H1 (cell line): ENCODE measurements around the gene PIK3R1.

Source experiments
- ATF3 ChIP-seq: IDR thresholded peaks from 2 replicates; pipeline ENCODE4 v1.6.1; 2011; ENCODE audit warnings: low read depth, mild to moderate bottlenecking, low read length; ENCODE audit not compliant: insufficient read depth
- BRCA1 ChIP-seq: IDR thresholded peaks from 2 replicates; pipeline ENCODE4 v1.6.1; 2012; ENCODE audit warnings: low read depth, low read length, improper control_type of control experiment
- CHD2 ChIP-seq: IDR thresholded peaks from 2 replicates; pipeline ENCODE4 v1.6.1; 2012; ENCODE audit warnings: low read length, improper control_type of control experiment
- CHD7 ChIP-seq: fragments of 300-600 bp; sonication (generic); IDR thresholded peaks from 2 replicates; pipeline ENCODE4 v1.7.1; 2012; ENCODE audit warnings: low read length, moderate library complexity, mild to moderate bottlenecking, inconsistent platforms; ENCODE audit not compliant: insufficient replicate concordance
- EZH2 ChIP-seq: fragments of 200-600 bp; sonication (generic); IDR thresholded peaks from 2 replicates; pipeline ENCODE4 v1.7.1; 2012; ENCODE audit warnings: low read depth, mild to moderate bottlenecking, moderate library complexity, low read length, inconsistent platforms; ENCODE audit not compliant: severe bottlenecking
- JUN ChIP-seq: IDR thresholded peaks from 2 replicates; pipeline ENCODE4 v1.6.1; 2011; ENCODE audit warnings: low read depth, mild to moderate bottlenecking, improper control_type of control experiment, low read length
- KDM4A ChIP-seq: IDR thresholded peaks from one replicate; pipeline ENCODE4 v1.7.1; 2012; ENCODE audit warnings: low read depth, mild to moderate bottlenecking, moderate library complexity, low read length, inconsistent platforms; ENCODE audit not compliant: severe bottlenecking
- POLR2A ChIP-seq, 2 experiments: IDR thresholded peaks; 1 replicate in 1 of 2; 2 replicates in 1 of 2; pipeline ENCODE4 v1.6.1; 2011; ENCODE audit warnings: low read depth in 2 of 2, low read length in 2 of 2, mild to moderate bottlenecking in 2 of 2; ENCODE audit errors: control extremely low read depth in 1 of 2
- POLR2AphosphoS5 ChIP-seq: IDR thresholded peaks from 2 replicates; pipeline ENCODE4 v1.6.1; 2011; ENCODE audit warnings: low read depth, low read length
- POU5F1 ChIP-seq: IDR thresholded peaks from 2 replicates; pipeline ENCODE4 v1.6.1; 2011; ENCODE audit warnings: low read depth, mild to moderate bottlenecking, low read length, moderate library complexity
- SRF ChIP-seq: IDR thresholded peaks from 2 replicates; pipeline ENCODE4 v1.6.1; 2011; ENCODE audit warnings: mild to moderate bottlenecking, low read depth, low read length, moderate library complexity
- TAF7 ChIP-seq: optimal IDR thresholded peaks from 2 replicates; pipeline ENCODE3; 2011; ENCODE audit warnings: low read depth, mild to moderate bottlenecking, inconsistent platforms, low read length, moderate library complexity, borderline replicate concordance
- TF ChIP-seq, protein P1 (sequence below), 3 experiments: IDR thresholded peaks; 1 replicate in 2 of 3; 2 replicates in 1 of 3; pipeline versions ENCODE4 v1.5.1 to v1.6.1; 2011; ENCODE audit warnings: low read length in 3 of 3, mild to moderate bottlenecking in 3 of 3, inconsistent platforms in 2 of 3, low read depth in 1 of 3, moderate library complexity in 1 of 3; ENCODE audit not compliant: insufficient read depth in 1 of 3; ENCODE audit errors: control extremely low read depth in 1 of 3

- TF ChIP-seq, protein P1, sequence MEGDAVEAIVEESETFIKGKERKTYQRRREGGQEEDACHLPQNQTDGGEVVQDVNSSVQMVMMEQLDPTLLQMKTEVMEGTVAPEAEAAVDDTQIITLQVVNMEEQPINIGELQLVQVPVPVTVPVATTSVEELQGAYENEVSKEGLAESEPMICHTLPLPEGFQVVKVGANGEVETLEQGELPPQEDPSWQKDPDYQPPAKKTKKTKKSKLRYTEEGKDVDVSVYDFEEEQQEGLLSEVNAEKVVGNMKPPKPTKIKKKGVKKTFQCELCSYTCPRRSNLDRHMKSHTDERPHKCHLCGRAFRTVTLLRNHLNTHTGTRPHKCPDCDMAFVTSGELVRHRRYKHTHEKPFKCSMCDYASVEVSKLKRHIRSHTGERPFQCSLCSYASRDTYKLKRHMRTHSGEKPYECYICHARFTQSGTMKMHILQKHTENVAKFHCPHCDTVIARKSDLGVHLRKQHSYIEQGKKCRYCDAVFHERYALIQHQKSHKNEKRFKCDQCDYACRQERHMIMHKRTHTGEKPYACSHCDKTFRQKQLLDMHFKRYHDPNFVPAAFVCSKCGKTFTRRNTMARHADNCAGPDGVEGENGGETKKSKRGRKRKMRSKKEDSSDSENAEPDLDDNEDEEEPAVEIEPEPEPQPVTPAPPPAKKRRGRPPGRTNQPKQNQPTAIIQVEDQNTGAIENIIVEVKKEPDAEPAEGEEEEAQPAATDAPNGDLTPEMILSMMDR (IDR thresholded peaks at IDR 0.05; ENCODE audit: control extremely low read depth in 1 of 3, insufficient read depth in 1 of 3, low read depth in 1 of 3, low read length in 3 of 3) = no peak
- TF ChIP-seq POLR2A (IDR thresholded peaks at IDR 0.05; ENCODE audit: control extremely low read depth in 1 of 2, low read depth in 2 of 2, low read length in 2 of 2) = no peak
- no peak for TF ChIP-seq EZH2
- TF ChIP-seq TAF7 = no peak
- no peak for TF ChIP-seq SRF
- TF ChIP-seq KDM4A = no peak
- TF ChIP-seq POU5F1 = no peak
- no peak for TF ChIP-seq JUN
- TF ChIP-seq POLR2AphosphoS5 = no peak
- no peak for TF ChIP-seq CHD7
- no peak for TF ChIP-seq BRCA1
- no peak for TF ChIP-seq ATF3
- TF ChIP-seq CHD2 = no peak
Measured at GRCh38 chr5:68189613-68190012, 25.9 kb upstream of the PIK3R1 start.
